K562 (cell line): ENCODE data around the gene RASGRP1. TPM values are rescaled to one million over a fixed set of nuclear protein-coding genes. Genes with fewer than 3 reads are reported as not detected.
A peak's percentile ranks its signal among the peaks of the same experiment; 100 is the strongest.

Experiments
- ATAC-seq: fragments of 200-7000 bp; cut with Tn5 transposase; 3 replicates; pipeline ENCODE4 v1.9.1; 2020; ENCODE audit warnings: moderate library complexity
- BruUV-seq: library from RNA; stranded (reverse); fragments of 400-500 nt; replicated peaks from 2 replicates; lab custom pipeline; 2021; lab: Mats Ljungman, UMichigan
- CTCF ChIA-PET: fragments of 300-600 bp; formaldehyde crosslinking; extraction: SDS; loops from one replicate; lab custom pipeline; 2021; ENCODE audit warnings: low intra/inter-chr PET ratio; lab: Yijun Ruan, JAX
- POLR2A ChIA-PET: fragments of 300-600, 350-650 bp; sonication (Branson Sonifier 250); formaldehyde crosslinking; extraction: SDS; loops from one replicate; lab custom pipeline; 2021; ENCODE audit warnings: antibody characterized with exemption, inconsistent platforms; lab: Yijun Ruan, JAX
- DNase-seq, 4 experiments: peaks; one replicate each; pipeline versions ENCODE4 v3.0.0 to v3.0.0-alpha.2; 2011 to 2018; ENCODE audit warnings: low spot score in 3 of 4, mixed read lengths in 3 of 4; ENCODE audit errors: extremely low read depth in 1 of 4
- FAIRE-seq: peaks from 2 replicates; lab custom pipeline; 2011; peaks lifted over from hg19 to GRCh38; lab: Jason Lieb, UNC
- H2AFZ ChIP-seq: 2 replicates; pipeline ENCODE4 v1.6.0; 2011; ENCODE audit warnings: low read depth, low read length, control low read depth, inconsistent platforms
- H3K27ac ChIP-seq: fragments of 200-600 bp; 3 replicates; pipeline ENCODE4 v1.8.0; 2011; ENCODE audit warnings: low read depth, mild to moderate bottlenecking, control low read depth, inconsistent platforms, low read length, moderate library complexity, mixed read lengths; ENCODE audit errors: extremely low read depth
- H3K27me3 ChIP-seq, 2 experiments: fragments of 300-600 bp in 1 of 2; 2 replicates in 1 of 2; 3 replicates in 1 of 2; pipeline versions ENCODE4 v1.6.0 to v1.8.0; 2011; ENCODE audit warnings: inconsistent platforms in 2 of 2, low read length in 2 of 2, mild to moderate bottlenecking in 1 of 2, mixed read lengths in 1 of 2, moderate library complexity in 1 of 2; ENCODE audit not compliant: control insufficient read depth in 2 of 2, insufficient read depth in 2 of 2
- H3K36me3 ChIP-seq: fragments of 300-600 bp; 3 replicates; pipeline ENCODE4 v1.8.0; 2011; ENCODE audit warnings: mild to moderate bottlenecking, low read length, inconsistent platforms; ENCODE audit not compliant: control insufficient read depth, insufficient read depth
- H3K4me1 ChIP-seq, 2 experiments: fragments of 200-600 bp in 1 of 2; replicated peaks in 1 of 2; 2 replicates in 1 of 2; 3 replicates in 1 of 2; pipeline versions ENCODE4 v1.5.1 to v1.8.0; 2011; ENCODE audit warnings: inconsistent platforms in 2 of 2, low read length in 2 of 2, mild to moderate bottlenecking in 1 of 2, mixed read lengths in 1 of 2, moderate library complexity in 1 of 2; ENCODE audit not compliant: control insufficient read depth in 2 of 2, insufficient read depth in 2 of 2
- H3K4me2 ChIP-seq: 2 replicates; pipeline ENCODE4 v1.6.1; 2011; ENCODE audit warnings: low read length, control low read depth, inconsistent platforms, mixed read lengths; ENCODE audit not compliant: insufficient read depth
- H3K4me3 ChIP-seq: fragments of 200-600 bp; sonication (generic), shearing (Covaris generic); 2 replicates; pipeline ENCODE4 v1.5.1; 2016; ENCODE audit warnings: control low read depth, inconsistent platforms
- H3K79me2 ChIP-seq: fragments of 200-600 bp; 3 replicates; pipeline ENCODE4 v1.8.0; 2011; ENCODE audit warnings: low read length, inconsistent platforms; ENCODE audit not compliant: control insufficient read depth, insufficient read depth
- H3K9ac ChIP-seq, 2 experiments: 2 replicates each; pipeline versions ENCODE4 v1.6.0 to v1.6.1; 2011; ENCODE audit warnings: low read depth in 2 of 2, low read length in 2 of 2, control low read depth in 1 of 2, inconsistent platforms in 1 of 2, mild to moderate bottlenecking in 1 of 2, mixed read lengths in 1 of 2; ENCODE audit not compliant: insufficient read depth in 1 of 2
- H3K9me1 ChIP-seq: one replicate; pipeline ENCODE4 v1.6.0; 2011; ENCODE audit warnings: inconsistent platforms, mild to moderate bottlenecking, low read length, moderate library complexity; ENCODE audit not compliant: control insufficient read depth, insufficient read depth
- H3K9me3 ChIP-seq: replicated peaks from 2 replicates; pipeline ENCODE4 v1.5.1; 2011; ENCODE audit warnings: low read depth, low read length, inconsistent platforms; ENCODE audit not compliant: control insufficient read depth, insufficient read depth
- H4K20me1 ChIP-seq: replicated peaks from 2 replicates; pipeline ENCODE4 v1.6.1; 2011; ENCODE audit warnings: low read length, inconsistent platforms, mixed read lengths; ENCODE audit not compliant: control insufficient read depth, insufficient read depth
- ETS2 ChIP-seq: IDR thresholded peaks from 2 replicates; pipeline ENCODE4 v1.6.1; 2016; ENCODE audit warnings: borderline replicate concordance, missing genetic modification characterization, mild to moderate bottlenecking, moderate library complexity, missing compliant biosample characterization; ENCODE audit not compliant: poor library complexity, severe bottlenecking
- PPARD ChIP-seq: fragments of 250-450 bp; sonication (Bioruptor Pico); IDR thresholded peaks from 2 replicates; pipeline ENCODE4 v1.8.0; 2022; ENCODE audit warnings: inconsistent platforms, mild to moderate bottlenecking, moderate library complexity
- TCF7L2 ChIP-seq: fragments of 150-350 bp; IDR thresholded peaks from 2 replicates; pipeline ENCODE4 v1.6.1; 2016; ENCODE audit warnings: low read depth, mild to moderate bottlenecking, low read length, moderate library complexity
- ZKSCAN3 ChIP-seq: fragments of 250-450 bp; sonication (Bioruptor Pico); IDR thresholded peaks from 2 replicates; pipeline ENCODE4 v1.4.0; 2020
- ZNF79 ChIP-seq: fragments of 250-450 bp; sonication (Bioruptor Pico); IDR thresholded peaks from 2 replicates; pipeline ENCODE4 v1.4.0; 2020; ENCODE audit warnings: low read depth, mild to moderate bottlenecking, moderate library complexity
- WGBS: fragments of 100-300 bp; shearing (Covaris generic); methylation state at CpG from one replicate; pipeline ENCODE4 v1.1.6; 2016; ENCODE audit warnings: low coverage, mixed read lengths; ENCODE audit not compliant: insufficient coverage; ENCODE audit errors: missing lambda C conversion rate; 5-methylcytosine and 5-hydroxymethylcytosine counted together
- in situ Hi-C: fragments of 300-500 bp; cut with MboI; formaldehyde crosslinking; loops from 4 replicates; pipeline ENCODE4 v1.15.0; 2018; ENCODE audit warnings: inconsistent platforms, mixed read lengths
- intact Hi-C: fragments of 100-400 bp; cut with micrococcal nuclease; formaldehyde crosslinking; loops from 2 replicates; pipeline ENCODE4 v1.14.2; 2022
- polyA plus RNA-seq, 8 experiments: library from polyadenylated mRNA; depleted of rRNA in 4 of 8; stranded (reverse) in 5 of 8; unstranded in 3 of 8; fragments of >200 nt; fragmentation: Nextera tagmentation in 2 of 8; fragmentation: Illumina TruSeq in 1 of 8; extraction: Ambion mirVana in 2 of 8; extraction: Trizol in 1 of 8; gene quantifications; 2 replicates each; pipeline versions ENCODE4 v1.2.1 to v1.2.3, GENCODE V29; 2011 to 2014; ENCODE audit warnings: inconsistent platforms in 1 of 8, missing spikeins in 1 of 8
- total RNA-seq, 7 experiments: library from RNA; depleted of rRNA in 6 of 7; stranded (reverse); fragments of >200 nt in 6 of 7; fragmentation: Illumina TruSeq in 2 of 7; extraction: Trizol in 2 of 7; gene quantifications; 2 replicates each; pipeline versions ENCODE4 v1.2.1 to v1.2.3, GENCODE V29; 2011 to 2021; ENCODE audit warnings: low replicate concordance in 1 of 7

The RASGRP1 gene
- total and polyA plus RNA-seq, 9 of the 15 experiments (the other 6 are each of a cell fraction or from before 2014, with no cell fraction given), result 0.14 to 0.72 (median 0.31) TPM

DNA sequence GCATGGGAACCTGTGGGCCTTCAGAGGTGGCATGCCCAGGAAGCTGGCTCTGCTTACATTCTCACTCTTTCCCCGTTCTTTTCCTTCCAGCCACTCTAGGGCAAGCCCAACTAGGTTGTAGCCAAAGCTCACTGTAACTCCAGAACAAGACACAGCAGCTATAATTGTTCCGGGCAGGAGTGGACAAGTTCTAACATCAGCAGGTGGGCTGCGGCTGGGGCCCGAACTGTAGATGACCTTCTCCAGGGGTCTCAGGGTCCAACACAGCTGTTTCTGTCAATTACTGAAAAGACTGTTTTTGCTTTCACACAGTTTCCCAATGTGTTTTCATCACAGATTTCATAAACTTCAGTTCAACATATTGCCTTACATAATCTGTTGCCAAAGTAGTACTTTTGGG lies 11.5 kb downstream of the RASGRP1 start:
- FAIRE-seq (no peak), DNase-seq (no peak), ATAC-seq (no peak)
- H3K36me3 ChIP-seq, result no peaks in the 10 kb centered on the region
- no peaks in the 10 kb centered on the region for H4K20me1 ChIP-seq
- 23% methylated on average over 4 of the region's 4 CpGs for WGBS
- H3K4me1 ChIP-seq, result peaks cover 0 to 5% of the 10 kb centered on the region in 2 experiments; a peak in 1 of 5 replicates
- POLR2A ChIA-PET, result interaction anchor here (1.4 to 2.4 kb wide), 2 partner anchors 11 to 30 kb away, joined by 3 to 5 read pairs; no protein-coding TSS in a partner anchor
- no TSS peak for BruUV-seq
- H3K79me2 ChIP-seq, result no peaks in the 10 kb centered on the region
- CTCF ChIA-PET, result no interaction called here
- no peaks in the 10 kb centered on the region for H3K9me1 ChIP-seq
- H3K27me3 ChIP-seq, result peaks cover 0 to 7% of the 10 kb centered on the region in 2 experiments; a peak in 2 of 5 replicates
- TF ChIP-seq PPARD (CRISPR knock-in tag), result no peak
- TF ChIP-seq TCF7L2, result no peak
- H2AFZ ChIP-seq, result no peak overlapping the region
- intact Hi-C loops, result no loop called here
- H3K4me2 ChIP-seq, result no peak overlapping the region
- H3K4me3 ChIP-seq, result no peak overlapping the region
- H3K9me3 ChIP-seq, result no peaks in the 10 kb centered on the region
- H3K27ac ChIP-seq, result no peak overlapping the region
- H3K9ac ChIP-seq, result no peak overlapping the region
- in situ Hi-C loops, result no loop called here

GRCh38 chr15:38551720-38552648 lies 12.6 kb downstream of the RASGRP1 start:
- H3K9ac ChIP-seq, result no peak overlapping the region
- in situ Hi-C loops (no loop called here), intact Hi-C loops (no loop called here)

More at GRCh38 chr15:38551720-38552648, 12.6 kb downstream of the RASGRP1 start:
- Histone ChIP-seq H3K9me1 (no peaks in the 10 kb centered on the region), H3K9me3 (no peaks in the 10 kb centered on the region), H4K20me1 (no peaks in the 10 kb centered on the region), H3K4me3 (no peak overlapping the region), H3K36me3 (no peaks in the 10 kb centered on the region), H3K4me1 (peaks cover 0 to 3% of the 10 kb centered on the region in 2 experiments; a peak in 1 of 5 replicates), H3K27me3 (peaks cover 0 to 7% of the 10 kb centered on the region in 2 experiments; a peak in 2 of 5 replicates), H3K79me2 (no peaks in the 10 kb centered on the region), H3K27ac (no peak overlapping the region), H2AFZ (no peak overlapping the region), H3K4me2 (no peak overlapping the region)
- WGBS, result 5% methylated on average over 7 of the region's 7 CpGs
- ChIA-PET POLR2A (interaction anchor here (0.6 to 2.4 kb wide), 4 partner anchors 9 to 37 kb away, joined by 3 to 5 read pairs (median 3); no protein-coding TSS in a partner anchor), CTCF (no interaction called here)
- TF ChIP-seq ETS2 (tag) (no peak), ZNF79 (peak; percentile 63; the same call in 1 of the 2 replicates), ZKSCAN3 (CRISPR knock-in tag) (no peak)
- no peak for FAIRE-seq
- ATAC-seq, result no peak
- DNase-seq, result no peak
- BruUV-seq, result no TSS peak
